Daoy (cell line): ENCODE data around the gene RANBP2. TPM values are rescaled to one million over a fixed set of nuclear protein-coding genes. Genes with fewer than 3 reads are reported as not detected.

Experiments
- DNase-seq: peaks from one replicate; pipeline ENCODE4 v3.0.0-alpha.2; 2015; ENCODE audit warnings: low read depth
- total RNA-seq: library from RNA; depleted of rRNA; stranded (reverse); fragments of >200 nt; shearing (Covaris generic); gene quantifications from 2 replicates; pipeline ENCODE4 v1.2.3, GENCODE V29; 2014

Gene RANBP2
- total RNA-seq, 1 experiment from 2014 or later, result 64.8 TPM

DNA sequence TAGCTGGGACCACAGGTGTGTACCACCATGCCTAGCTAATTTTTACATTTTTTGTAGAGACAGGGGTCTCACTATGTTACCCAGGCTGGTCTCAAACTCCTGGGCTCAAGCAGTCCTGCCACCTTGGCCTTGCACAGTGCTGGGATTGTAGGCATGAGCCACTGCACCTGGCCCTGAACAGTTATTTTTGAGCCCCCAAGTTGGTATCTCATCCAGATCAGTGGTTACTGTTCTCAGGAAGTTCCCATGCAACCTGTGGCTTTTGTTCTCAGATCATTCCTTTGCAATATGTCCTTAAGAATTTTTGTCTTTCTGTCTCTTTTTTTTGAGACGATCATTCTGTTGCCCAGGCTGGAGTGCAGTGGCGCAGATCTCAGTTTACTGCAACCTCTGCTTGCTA is 59.6 kb downstream of the RANBP2 start:
- no peak for DNase-seq

DNA sequence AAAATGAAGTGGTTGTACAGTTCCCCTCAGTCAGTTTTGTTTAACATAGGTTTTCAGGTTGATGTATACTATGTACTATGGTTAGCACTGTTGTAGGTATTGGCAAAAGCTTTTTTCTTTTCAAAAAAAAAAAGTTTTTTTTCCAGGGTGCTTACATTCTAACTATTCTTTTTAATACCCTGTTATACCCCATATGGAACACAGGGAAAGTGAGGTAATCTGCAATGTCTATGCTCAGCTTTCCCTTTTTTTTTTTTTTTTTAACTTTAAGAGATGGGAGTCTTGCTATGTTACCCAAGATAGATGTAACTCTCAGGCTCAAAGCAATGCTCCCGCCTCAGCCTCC is 66.7 kb downstream of the RANBP2 start:
- no peak for DNase-seq

DNA sequence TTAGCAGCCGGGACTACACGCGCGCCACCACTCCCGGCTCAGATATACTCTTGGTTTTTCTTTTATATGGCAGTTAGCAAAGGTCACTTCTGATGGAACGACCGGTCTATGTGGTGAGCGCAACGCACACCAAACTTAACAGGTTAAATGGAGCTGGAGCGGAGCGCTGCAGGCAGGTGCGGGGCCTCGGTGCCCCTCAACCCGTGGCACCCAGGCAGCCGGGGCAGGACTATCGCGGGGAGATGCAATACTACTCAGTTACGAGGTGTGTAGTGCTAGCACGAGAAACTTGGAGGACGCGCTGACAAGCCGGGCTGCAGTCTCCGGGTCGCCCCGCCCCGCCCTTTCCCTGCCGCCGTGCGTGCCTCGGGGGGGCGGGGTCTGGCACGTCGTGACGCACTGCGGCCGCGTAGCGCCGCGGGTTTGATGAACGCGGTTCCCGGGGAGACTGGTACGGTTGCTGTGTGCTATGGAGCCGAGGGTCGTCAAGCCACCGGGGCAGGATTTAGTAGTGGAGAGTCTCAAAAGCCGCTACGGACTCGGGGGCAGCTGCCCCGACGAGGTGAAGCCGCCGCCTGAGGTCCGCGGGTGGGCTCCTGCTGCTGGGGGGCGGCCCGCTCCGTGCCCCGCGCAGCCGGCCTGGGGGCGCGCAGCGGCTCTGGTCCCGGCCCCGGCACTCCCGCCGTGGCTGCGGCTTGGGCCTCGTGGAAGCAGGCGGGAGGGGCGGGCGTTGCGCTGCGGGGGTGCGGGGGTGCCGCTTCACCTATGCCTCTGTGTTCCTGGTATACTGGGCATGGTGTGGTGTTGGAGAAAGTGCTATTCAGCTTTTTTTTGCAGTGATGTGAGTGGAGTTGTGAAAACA is 67.3 kb downstream of the RANBP2 start, which contains the start of gene CCDC138:
Gene CCDC138, plus strand, starts transcription at position 418 of the 862 bp plus-strand sequence. Its CDS starts 52 bp downstream, at position 470.
- peak; percentile 95 for DNase-seq

DNA sequence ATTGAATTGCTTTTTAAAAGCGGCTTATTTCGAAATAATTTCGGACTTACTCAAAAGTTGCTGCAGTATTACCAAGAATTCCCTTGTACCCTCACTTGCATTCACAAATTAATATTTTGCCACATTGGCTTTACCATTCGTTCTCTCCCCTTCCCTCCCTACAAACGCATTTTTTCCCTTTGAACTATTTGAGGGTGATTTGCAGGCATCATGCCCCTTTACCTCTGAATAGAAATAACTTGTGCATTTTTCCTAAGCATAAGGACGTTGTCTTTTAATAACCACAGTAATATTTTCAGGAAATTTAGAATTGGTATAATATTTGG is 67.9 kb downstream of the RANBP2 start:
- no peak for DNase-seq

DNA sequence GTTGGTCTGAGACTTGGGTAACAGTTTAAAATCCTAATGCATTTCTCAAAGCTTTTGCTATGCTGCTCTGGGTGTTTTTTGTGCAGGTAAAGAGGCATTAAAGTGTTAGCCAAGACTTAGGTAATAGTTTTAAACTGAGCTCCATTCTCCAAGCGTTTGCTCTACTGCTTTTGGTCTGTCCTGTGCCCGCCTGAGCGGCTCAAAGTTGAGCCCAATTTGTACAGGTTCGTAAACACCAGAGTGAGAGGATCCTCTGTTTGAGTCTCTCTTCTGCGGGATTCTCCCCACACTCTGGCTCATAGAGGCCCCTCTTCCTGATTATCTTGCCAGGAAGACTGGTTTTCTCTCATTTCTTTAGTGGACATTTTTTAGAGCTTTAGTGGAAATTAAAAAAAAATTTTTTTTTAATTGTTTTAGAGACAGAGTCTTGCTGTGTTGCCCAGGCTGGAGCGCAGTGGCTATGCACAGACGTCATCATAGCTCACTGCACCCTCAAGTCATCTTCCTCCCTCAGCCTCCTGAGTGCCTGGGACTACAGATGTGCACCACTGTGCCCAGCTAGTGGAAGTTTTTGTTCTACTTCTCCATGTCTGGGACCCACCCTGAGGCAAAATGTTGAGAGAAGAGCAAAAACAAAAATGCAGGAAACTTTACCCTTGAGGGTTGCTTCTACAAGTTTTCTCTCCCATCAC is 83.9 kb downstream of the RANBP2 start:
- no peak for DNase-seq

DNA sequence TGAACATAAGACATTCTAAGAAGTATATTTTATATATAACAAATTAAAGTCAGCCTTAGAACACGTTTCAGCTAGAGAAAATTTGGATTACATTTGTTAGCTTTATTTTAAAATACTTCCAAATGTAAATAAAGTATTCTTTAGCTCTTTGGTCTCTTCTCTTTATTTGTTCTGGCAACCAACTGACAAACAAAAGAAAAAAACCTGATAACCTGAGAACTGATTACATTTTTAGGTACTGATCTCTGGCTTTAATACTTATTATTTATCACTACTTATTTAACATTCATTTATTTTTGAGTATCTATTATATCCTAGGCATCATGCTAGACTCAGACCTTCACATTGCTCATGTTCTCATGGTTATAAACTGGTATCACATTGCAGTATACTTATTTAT is 85.8 kb downstream of the RANBP2 start:
- no peak for DNase-seq

DNA sequence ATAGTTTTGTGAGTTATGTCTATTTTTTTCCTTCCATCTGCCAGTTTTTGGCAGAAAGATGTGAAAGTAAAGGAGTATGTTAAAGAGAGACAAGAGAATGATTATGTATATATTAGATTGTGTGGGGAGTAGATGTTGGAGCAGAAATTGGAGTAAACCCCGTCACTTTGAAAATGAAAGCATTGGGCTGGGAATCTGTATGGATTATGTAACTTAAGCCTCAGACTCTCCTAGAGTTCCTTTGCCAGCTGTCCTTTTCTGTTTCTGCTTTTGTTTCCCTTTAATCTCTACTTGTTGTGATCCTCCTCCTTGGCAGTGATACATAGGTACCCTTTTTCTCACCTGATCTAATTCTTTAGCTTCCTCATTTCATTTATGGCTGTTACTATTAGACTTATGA is 86.5 kb downstream of the RANBP2 start:
- no peak for DNase-seq

DNA sequence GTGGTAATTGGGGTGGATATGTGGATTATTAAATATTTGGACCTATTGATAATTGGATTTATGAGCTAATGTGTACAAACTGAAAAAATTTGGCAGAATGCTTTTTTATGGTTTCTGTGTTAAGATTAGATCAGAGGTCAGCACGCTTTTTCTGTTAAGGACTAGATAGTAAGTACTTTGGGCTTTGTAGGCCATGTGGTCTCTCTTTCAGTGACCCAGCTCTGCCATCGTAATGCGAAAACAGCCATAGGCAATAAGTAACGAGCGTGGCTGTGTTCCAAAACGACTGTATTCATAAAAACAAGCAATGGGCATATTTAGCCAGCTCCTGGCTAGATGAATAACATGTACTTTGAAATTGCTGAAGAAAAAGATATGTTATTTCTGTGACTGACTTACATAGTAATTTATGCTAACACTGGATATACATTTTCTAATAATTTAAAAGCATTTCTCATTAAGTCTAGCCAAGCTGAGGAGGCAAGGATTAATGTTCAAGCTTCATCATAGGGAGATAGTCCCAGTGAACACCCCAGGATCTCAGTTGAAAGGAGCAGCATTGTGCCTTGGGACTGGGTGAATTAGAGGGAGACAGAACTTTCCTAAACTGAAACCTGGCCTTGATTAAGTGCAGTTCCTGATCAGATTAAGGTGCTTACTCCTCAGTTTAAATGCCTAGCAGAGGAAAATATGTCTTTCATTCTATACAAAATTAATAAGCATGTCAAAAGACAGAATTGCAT is 87.3 kb downstream of the RANBP2 start:
- DNase-seq, result no peak

DNA sequence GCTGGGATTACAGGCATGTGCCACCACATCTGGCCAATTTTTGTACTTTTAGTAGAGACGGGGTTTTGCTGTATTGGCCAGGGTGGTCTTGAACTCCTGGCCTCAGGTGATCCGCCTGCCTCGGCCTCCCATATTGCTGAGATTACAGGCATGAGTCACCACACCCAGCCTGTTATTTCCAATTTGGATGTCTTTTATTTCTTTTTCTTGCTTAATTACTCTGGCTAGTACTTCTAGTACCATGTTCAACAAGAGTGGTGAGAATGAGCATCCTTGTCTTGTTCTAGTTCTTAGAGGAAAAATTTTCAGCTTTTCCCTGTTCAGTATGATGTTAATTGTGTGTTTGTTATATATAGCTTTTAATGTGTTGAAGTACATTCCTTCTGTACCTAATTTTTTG is 90.7 kb downstream of the RANBP2 start:
- no peak for DNase-seq

DNA sequence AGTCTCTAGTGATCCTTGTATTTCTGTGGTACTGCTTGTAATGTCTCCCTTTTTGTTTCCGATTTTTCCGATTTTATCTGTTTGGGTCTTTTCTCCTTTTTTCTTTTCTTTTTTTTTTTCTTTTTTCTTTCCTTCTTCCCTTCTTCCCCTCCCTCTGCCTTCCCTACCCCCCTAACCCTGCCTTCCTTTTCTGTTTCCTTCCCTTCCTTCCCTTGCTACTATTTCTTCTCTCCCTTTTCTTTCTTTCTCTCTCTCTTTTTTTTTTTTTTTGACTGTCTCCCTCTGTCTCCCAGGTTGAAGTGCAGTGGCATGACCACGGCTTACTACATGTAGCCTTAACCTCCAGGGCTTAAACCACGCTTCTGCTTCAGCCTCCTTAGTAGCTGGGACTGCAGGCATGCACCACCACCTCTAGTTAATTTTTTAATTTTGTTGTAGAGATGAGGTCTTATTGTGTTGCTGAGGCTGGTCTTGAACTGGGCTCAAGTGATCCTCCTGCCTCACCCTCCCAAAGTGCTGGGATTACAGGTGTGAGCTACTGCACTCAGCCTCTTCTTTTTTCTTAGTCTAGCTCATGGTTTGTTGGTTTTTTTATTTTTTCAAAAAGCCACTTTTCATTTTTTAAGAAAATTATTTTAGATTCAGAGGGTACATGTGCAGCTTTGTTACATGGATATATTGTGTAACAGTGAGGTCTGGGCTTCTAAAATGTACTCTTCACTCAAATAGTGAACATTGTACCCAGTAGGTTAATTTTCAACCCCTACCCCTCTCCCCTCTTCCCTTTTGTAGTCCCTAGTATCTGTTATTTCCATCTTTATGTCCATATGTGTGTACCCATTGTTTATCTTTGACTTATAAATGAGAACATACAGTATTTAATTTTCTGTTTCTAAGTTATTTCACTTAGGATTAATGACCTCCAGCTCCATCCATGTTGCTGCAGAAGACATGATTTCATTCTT is 92.0 kb downstream of the RANBP2 start:
- DNase-seq, result no peak

DNA sequence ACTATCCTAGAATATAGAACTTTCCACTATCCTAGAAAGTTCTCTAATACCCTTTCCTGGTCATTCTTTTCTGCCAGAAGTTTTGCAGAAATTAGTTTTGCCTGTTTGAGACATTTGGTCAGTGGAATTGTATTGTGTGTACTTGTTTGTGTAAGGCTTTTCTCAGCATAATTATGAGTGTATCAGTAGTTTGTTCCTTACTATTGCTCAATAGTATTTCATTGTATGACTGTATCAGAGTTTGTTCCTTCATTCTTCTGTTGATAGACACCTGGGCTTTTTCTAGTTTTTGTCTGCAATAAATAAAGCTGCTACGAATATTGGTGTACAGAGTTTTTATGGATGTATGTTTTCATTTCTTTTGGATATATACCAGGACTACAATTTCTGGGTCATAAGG is 94.5 kb downstream of the RANBP2 start:
- no peak for DNase-seq

DNA sequence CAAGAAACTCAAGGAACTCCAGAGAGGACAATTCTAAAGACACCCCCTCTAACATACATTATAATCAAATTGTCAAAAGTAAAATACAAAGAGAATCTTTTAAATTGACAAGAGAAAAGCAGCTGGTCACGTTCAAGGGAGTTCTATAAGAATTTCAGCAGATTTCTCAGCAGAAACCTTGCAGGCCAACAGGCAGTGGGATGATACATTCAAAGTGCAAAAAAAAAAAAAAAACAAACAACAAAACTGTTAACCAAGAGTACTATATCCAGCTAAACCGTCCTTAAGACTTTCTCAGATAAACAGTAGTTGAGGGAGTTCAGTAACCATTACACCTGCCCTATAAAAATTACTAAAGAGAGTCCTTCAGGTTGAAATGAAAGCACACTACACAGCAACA is 101.2 kb downstream of the RANBP2 start:
- DNase-seq, result no peak

DNA sequence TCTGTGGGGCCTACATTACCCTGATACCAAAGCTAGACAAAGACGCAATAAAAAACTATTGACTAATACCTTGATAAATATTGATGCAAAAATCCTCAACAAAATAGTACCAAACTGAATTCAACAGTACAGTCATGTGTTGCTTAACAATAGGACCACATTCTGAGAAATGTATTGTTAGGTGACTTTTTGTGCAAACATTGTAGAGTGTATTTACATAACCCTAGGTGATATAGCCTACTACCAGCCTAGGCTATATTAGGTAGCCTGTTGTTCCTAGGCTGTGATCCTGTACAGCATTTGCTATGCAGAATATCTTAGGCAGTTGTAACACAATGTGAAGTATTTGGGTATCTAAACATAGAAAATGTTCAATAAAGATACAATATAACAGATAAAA is 104.0 kb downstream of the RANBP2 start:
- no peak for DNase-seq

DNA sequence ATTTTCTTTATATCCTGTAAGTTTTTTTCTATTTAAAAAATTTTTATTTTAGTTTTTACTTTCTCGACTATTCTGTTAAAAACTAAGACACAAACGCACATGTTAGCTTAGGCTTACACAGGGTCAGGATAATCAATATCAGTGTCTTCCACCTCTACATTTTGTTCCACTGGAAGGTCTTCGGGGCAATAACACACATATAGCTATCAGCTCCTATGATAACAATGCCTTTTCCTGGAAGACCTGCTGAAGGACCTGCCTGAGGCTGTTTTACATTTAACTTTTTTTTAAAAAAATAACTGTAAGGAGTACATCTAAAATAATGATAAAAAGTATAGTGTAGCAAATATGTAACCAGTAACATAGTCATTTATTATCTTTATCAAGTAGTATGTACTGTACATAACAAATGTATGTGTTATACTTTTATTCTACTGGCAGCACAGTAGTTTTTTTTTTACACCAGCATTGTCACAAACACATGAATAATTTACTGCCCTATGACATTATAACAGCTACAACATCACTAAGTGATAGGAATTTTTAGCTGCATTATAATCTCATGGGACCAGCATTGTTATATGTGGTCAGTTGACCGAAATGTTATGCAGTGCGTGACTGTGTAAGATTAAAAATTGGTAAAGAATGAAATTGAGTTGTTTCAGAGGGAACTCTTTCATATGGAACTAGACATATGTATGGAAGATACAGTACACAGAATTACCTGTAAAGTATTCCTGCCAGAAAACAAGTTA is 105.2 kb downstream of the RANBP2 start:
- no peak for DNase-seq

DNA sequence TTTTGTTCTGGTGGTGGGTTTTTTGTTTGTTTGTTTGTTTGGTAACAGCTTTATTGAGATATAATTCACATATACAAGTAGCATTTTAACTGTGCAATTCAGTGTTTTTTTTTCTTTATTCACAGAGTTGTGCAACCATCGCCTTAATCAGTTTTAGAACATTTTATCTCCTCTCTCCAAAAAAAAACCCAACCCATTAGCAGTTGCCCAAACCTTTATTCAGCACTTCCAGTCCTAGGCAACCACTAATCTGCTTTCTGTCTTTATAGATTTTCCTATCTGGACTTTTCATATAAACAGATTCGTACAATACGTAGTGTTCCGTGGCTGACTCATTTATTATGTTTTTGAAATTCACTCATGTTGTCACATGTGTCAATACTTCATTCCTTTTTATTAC is 106.0 kb downstream of the RANBP2 start:
- no peak for DNase-seq

DNA sequence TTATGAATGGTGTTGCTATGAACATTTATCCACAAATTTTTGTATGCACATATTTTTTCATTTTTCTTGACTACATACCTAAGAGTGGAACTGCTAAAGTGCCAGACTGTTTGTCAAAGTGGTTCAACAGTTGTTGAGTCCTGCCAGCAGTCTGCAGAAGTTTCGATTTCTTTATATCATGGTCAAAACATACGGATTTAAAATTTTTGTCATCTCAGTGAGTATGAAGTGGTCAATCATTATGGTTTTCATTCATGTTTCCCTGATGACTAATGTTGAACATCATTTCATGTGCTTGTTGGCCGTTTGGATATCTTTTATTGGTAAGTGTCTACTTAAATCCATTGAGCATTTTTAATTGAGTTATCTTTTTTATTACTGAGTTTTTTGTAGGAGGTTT is 106.5 kb downstream of the RANBP2 start:
- DNase-seq, result no peak

DNA sequence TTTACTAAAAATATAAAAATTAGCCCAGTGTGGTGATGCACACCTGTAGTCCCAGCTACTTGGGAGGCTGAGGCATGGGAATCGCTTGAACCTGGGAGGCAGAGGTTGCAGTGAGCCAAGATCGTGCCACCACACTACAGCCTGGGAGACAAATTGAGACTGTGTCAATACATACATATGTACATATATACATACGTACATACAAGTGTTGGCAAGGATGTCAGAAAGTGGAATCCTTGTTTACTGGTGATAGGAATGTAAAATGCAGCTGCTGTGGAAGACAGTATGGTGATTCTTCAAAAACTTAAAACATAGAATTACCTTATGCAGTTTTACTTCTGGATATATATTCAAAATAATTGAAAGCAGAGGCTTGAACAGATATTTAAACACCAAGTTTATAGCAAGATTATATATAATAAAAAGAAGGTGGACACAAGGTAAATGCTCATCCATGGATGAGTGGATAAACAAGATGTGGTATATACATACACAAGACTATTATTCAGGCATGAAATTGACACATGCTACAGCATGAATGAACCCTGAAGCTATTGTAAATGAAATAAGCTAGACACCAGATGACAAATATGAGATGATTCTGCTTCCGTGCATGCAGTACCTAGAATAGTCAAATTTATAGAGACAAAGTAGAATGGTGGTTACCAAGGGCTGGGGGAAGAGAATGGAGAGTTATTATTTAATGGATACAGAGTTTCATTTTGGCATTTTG is 110.5 kb downstream of the RANBP2 start:
- DNase-seq, result no peak

DNA sequence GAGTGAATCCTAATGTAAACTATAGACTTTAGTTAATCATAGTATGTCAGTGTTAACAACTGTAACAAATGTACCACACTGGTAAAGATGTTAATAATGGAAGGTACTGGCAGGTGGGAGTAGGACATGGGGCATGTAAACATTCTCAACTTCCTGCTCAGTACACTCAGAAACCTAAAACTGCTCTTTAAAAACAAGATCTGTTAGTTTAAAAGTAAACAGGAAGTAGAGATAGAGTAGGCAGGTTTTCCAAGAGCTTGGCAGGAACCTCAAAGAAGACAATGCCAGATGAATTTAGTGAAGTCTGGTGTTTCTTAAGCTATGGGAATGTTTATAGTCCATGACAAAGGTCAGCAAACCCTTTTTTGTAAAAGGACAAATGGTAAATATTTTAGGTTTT is 113.9 kb downstream of the RANBP2 start:
- no peak for DNase-seq

DNA sequence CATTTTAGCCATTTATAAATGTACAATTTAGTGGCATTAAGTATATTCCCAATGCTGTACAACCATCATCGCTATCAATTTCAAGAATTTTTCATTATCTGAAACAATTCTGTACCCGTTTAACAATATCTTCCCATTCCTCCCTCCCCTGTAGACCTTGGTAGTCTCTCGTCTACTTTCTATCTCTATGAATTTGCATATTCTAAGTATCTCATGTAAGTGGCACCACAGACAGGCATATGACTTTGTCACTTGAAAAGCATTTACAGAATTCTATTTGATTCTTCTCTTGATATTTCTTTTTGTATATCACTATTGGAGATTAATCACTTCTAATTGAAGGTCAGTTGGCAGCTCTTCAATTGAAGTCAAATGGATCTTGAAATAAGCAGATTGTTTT is 115.3 kb downstream of the RANBP2 start:
- no peak for DNase-seq

DNA sequence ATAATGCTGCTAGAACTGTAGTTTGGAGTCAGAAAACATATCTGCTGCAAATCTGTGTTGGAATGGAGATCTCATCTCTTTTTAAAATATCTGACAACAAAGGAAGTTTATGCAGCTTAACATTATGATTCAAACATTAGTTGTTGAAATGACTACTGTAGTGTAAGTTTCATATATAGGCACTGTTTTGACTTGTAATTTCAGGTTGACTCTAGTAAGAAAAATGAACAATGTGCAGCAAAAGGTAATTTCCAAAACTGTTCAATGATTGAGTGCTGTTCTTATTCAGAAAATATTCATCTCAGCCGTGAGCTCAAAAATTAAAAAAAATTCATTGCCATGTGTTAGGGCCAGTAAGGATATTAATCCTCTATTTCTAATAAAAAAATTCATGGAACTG is 115.8 kb downstream of the RANBP2 start:
- DNase-seq, result no peak
